Endometrial microvascular endothelial cells (primary cell): ENCODE results near the gene CD70. TPM values are rescaled to one million over a fixed set of nuclear protein-coding genes. Genes with fewer than 3 reads are reported as not detected.
"Not testable (repeated sequence)": the region's sequence is repeated elsewhere in the genome, so short reads cannot be mapped to it uniquely, and the experiment has no call there.

Experiments used
- in situ Hi-C: cut with HindIII; loops from 2 replicates; pipeline ENCODE4 v1.10.0; 2017; ENCODE audit warnings: low sequenced_read_pairs, low pct_unique_long_range_greater_than_20kb; ENCODE audit errors: inconsistent ontology term
- total RNA-seq: library from RNA; depleted of rRNA; stranded (reverse); fragments of >200 nt; gene quantifications from one replicate; pipeline ENCODE4 v1.2.3, GENCODE V29; 2015; ENCODE audit errors: inconsistent ontology term

CD70 gene
- total RNA-seq, 1 donor from 2014 or later, result 12.3 TPM

DNA sequence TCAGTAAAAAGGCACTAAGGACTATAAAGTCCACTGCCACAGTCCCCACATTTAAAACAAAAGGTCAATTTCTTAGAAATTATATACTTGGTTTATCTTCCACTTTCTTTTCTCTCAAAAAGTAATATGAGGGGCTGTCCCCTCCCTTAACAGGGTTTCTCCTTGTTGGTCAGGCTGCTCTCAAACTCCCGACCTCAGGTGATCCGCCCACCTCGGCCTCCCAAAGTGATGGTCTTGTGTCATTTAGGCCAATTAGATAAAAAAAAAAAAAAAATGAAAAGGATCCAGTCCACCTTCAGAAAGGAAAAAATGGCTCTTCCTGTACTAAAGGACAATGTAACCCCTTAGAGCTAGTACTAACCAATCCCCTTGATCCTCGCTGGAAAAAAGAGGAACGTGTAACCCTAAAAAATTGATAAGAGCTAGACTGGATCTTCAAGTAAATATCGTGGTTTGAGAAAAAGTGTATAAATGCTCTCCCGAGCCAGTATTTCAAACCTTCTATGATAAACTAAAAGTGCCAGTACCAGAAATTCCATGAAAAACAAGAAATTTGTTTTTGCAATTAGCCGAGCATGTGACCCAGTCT is 9.0 kb upstream of the CD70 start:
- in situ Hi-C loops, result no loop called here

DNA sequence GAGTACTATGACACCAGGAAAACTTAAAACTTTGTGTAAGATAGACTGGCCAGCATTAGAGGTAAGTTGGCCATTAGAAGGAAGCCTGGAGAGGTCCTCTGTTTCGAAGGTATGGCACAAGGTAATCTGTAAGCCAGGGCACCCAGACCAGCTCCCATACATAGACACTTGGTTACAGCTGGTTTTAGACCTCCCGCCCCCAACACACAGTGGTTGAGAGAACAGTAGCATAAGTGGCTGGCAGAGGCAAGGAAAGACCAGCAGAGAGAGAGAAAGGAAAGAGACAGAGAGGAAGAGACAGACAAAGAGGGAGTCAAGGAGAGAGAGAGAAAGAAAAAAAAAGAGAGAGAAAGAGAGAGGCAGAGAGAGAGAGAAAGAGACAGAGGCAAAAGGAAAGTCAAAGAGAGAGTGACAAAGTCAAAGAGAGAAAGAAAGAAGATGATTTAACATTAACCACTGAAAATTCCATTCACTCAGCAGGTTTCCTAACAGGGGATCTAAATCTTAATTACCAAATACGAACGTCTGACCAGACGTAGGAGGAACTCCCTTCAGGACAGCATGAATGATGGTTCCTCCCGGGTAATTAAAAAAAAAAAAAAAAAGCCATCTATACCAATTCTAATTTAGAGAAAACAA is 7.4 kb upstream of the CD70 start:
- in situ Hi-C loops, result not testable (repeated sequence)

DNA sequence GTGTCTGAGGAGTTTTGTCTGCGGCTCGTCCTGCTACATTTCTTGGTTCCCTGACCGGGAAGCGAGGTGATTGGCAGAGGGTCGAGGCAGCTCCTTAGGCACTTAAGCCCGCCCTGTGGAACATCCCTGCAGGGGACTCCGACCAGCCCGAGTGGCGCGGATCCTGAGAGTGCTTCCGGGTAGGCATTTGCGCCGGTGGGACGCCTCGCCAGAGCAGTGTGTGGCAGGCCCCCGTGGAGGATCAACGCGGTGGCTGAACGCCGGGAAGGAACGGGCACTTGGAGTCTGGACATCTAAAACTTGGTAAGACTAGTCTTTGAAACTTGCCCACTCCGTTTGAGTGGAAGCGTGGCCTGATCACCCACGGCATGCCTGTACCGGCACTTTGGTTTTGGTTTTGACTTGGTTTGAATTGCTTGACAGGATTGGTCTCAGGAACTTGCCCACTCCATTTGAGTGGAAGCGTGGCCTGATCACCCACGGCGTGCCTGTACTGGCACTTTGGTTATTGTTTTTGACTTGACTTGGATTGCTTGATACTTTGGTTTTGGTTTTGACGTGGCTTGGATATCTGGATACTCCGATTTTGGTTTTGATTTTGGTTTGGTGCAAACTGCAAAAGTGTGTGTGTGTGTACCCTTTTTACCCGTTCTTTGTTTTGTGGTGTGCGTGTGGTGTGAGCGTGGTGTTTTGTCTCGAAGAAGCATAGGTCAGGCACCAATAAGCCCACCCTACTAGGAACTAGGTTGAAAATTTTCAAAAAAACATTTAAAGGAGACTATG is 6.7 kb upstream of the CD70 start:
- in situ Hi-C loops, result not testable (repeated sequence)

DNA sequence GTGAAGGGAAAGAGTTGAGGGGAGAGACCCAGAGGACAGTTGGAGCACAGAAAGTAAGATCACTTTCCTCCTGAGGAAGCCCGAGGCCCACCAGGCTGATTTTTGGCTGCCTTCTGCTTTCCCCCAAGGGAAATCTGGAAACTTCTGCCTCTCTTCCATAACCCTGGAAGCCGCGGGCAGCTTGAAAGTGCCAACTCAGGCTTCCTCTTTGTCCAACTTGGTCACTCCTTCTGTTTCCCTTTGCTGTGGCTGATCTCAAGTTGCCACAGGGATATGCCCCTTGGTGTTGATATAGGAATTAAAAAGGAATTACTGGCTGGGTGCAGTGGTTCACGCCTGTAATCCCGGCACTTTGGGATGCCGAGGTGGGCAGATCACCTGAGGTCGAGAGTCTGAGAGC is 5.7 kb upstream of the CD70 start:
- in situ Hi-C loops, result no loop called here

DNA sequence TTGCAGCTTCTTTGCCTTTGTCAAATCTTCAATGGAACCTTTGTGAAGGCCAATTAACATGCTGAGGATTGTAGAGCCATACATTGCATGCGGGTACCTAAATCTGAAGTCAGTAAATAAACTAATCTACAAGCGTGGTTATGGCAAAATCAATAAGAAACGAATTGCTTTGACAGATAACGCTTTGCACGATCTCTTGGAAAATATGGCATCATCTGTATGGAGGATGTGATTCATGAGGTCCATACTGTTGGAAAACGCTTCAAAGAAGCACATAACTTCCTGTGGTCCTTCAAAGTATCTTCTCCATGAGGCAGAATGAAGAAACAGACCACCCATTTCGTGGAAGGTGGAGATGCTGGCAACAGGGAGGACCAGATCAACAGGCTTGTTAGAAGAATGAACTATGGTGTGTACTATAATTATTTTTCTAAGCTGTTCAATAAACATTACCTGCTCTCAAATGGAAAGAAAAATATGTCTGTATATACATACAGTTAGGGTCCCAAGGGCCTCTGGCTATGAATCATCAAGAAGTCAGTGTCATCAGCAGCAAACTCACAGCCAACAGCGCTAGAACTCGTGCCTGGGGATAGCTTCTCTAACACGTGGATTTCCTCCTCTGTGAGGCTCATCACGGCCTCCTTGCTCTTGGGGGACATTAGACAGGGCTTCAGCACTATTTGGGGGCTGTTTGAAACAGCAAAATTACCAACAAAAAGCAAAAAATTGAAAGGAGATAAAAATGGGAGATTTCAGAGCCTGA is 2.9 kb upstream of the CD70 start:
- in situ Hi-C loops, result no loop called here

DNA sequence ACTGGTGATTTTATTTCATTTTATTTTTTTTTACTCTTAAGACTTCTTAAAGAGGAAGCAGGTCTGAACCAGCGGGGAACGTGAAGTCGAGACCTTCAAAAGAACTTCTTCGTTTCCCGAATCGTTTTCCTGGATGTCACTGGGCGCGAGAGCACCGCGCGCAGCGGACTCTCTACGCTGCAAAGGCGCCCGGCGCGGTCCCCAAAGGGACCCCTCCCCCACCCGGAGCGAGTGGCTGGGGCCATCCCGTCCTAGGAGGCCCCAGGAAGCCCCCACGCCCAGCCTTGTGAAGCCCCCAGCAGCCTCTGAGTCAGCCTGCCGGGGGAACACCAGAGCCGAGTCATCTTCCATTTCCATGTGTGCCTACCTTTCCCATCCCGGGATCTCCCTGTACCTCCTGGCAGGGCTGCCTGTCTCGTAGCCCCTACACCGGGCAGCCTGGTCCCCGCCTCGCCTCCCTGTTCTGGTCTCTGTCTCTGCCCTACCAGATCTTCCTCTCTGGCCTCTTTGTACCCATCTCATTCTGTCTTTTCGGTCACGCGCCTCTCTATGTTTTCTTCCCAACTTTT is 608 bp downstream of the CD70 start:
- in situ Hi-C loops, result no loop called here

DNA sequence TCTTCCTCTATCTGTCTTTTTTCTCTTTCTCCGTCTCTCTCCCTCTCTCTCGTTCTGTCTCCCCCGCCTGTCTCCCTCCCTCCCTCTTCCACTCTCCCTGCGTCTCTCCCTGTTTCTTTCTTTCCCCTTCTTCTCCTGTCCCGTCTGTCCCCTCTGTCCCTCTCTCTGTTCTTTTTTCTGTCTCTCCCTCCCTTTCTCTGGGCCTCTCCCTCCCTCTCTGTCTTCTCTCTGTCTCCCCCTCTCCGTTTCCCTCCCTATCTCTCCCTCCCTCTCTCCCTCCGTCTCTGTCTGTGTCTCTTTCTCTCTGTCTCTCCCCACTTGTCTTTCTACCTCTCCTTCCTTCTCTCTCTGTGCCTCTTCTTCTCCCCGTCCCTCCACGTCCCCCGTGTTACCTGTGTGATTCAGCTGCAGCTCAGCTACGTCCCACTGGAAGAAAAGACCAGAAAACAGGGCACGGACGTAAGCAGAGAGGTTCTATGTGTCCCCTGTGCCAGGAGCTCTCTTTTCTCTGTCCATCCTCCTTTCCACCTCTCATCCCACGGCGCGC is 1.2 kb downstream of the CD70 start:
- in situ Hi-C loops, result no loop called here

DNA sequence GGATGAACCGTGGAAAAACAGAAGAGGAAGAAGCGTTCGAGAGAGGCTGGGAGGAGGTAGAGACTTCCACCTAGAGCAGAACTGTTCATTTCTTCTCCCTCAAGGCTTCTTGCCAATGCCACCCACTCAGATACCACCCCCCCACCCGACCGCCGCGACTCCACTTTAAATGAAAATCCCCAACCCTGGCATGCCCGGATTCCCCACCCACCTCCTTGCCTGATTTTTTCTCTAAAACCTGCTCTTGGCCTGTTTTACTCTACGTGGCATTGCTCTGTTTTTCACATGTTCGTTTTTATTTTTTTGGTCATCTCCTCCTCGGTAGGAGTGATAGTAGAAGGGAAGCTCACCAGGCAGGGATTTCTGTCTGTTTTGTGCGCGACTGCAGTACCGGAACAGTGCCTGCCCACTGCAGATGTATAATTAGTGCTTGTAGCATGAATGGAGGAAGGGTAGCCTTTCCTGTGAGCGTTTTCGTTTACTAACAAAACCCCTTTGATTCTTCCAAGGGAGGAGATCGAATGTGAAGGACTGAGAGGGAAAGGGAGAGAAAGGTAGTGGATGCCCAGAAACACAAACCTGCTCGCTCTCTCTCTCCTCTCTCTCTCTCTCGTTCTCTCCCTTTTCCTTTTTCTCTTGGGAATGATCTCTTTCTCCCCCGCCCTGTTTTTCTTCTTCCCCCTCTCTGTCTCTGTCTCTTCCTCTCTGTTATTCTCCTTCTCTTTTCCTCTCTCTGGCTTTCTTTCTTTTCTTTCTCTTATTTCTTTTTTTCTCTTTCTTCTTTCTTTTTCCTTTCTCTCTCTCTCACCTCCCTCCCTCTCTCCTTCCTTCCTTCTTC is 2.2 kb downstream of the CD70 start:
- in situ Hi-C loops, result no loop called here

DNA sequence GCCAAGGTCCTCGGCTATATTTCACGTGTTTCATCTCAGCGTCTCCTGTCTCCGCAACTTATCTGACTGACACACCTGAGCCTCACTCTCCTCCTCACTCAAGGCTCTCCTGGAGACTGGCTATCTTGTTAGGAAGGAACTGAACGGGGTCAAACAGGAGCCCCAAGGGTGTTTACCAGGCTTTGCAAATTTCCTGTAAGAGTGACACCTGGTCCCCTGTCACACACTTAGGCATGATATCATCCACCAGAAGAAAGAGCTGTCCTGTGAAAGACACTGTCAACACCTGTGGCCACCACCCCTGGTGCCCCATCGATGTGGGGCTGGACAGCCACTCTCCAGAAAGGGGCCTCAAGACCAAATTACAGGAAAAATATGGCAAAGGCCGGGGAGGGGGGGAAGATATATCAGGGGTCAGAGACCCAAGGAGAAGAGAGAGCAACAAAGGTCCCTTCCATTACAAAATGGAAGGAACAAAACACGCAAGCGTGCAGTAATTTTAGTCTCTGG is 2.9 kb downstream of the CD70 start:
- in situ Hi-C loops, result no loop called here

DNA sequence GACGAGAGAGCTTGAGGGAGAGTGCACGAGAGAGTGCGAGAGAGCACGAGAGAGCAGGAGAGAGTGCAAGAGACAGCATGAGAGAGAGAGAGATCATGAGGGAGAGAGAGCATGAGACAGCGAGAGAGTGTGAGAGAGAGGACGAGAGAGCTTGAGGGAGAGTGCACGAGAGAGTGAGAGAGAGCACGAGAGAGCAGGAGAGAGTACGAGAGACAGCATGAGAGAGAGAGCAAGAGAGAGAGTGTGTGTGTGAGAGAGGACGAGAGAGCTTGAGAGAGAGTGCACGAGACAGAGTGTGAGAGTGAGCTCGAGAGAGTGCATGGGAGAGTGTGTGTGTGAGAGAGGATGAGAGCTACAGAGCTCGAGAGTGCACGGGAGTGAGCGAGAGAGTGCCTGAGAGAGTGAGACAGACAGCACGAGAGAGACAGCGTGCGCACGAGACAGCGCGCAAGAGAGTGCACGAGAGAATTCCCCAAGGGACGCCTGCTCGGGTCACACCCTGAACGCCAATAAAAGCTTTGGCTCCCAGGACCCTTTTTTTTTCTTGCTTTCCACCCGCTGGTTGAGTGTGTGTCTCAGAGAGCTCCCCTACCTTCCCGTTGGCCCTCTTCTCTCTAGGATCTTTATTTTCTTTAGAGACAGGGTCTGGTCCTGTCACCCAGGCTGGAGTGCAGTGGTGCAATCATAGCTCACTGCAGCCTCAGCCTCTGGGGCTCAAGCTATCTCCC is 3.7 kb downstream of the CD70 start:
- in situ Hi-C loops, result no loop called here

DNA sequence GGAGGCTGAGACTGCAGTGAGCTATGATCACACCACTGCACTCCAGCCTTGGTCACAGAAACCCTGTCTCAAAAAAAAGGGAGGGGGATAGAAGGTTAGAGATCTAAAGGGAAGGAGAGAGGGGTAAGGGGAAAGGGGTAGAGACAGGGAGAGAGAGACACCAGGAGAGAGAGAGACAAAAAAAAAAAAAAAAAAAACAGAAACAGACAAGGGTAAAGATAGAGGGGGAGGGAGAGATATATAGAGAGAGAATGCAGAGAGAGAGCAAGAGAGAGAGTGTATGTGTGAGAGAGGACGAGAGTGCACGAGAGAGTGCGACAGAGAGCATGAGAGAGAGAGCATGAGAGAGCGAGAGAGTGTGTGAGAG is 4.2 kb downstream of the CD70 start:
- in situ Hi-C loops, result no loop called here

DNA sequence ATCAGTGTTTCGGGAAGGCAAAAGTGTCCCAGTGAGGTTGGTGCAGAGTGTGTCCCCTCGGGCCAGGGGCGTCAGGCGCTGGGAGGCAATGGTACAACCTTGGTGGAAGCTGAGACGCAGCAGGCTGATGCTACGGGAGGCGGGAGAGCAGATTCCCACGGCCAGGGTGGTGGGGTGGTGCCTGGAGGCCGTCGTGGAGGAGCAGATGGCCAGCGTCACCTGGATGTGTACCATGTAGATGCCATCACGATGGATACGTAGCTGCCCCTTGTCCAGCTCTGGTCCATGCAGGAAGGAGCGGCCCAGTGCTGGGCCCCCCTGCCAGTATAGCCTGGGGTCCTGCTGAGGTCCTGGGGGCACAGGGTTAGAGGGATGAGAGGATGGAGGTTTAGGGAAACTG is 4.9 kb downstream of the CD70 start:
- in situ Hi-C loops, result no loop called here

DNA sequence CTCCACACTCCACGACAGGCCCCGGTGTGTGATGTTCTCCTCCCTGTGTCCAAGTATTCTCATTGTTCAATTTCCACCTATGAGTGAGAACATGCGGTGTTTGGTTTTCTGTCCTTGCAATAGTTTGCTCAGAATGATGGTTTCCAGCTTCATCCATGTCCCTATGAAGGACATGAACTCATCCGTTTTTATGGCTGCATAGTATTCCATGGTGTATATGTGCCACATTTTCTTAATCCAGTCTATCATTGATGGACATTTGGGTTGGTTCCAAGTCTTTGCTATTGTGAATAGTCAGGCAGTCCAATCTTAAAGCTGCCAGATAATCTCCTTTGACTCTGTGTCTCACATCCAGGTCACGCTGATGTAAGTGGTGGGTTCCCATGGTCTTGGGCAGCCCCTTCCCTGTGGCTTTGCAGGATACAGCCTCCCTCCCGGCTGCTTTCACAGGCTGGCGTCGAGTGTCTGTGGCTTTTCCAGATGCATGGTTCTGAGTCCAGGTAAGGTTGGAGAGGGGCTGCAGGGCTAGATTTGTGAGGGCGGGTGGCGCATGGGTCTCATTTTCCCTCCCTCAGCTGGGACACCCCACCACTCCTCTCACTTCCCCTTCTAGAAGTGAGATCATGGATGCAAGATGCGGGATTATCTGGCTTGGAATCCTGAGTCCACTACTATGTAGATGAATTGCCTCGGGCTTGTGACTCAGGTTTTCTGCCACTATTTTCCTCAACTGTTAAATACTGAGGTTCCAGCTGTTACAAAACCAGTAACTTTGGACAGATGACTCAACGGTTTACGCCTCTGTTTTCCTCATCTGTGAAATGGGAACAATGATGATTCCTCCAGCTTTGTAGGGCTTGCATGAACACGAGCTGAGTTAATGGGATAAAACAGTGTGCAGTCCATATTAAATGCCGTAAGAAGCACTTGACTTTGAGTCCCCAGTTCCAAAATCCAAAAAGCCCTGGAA is 8.2 kb downstream of the CD70 start:
- in situ Hi-C loops, result not testable (repeated sequence)

DNA sequence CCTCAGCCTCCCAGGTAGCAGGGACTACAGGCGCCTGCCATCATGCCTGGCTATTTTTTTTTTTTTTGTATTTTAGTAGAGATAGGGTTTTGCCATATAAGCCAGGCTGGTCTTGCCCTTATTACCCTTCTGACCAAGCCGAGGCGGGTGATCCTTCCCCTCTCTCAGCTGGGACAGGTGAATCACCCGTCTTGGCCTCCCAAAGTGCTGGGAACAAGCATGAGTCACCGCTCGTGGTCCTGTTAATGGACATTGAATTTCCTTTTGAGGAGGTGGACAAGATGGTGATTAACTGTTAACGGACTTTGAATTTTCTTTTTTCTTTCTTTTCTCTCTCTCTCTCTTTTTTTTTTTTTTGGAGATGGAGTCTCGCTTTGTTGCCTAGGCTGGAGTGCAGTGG is 10.6 kb downstream of the CD70 start:
- in situ Hi-C loops, result no loop called here

DNA sequence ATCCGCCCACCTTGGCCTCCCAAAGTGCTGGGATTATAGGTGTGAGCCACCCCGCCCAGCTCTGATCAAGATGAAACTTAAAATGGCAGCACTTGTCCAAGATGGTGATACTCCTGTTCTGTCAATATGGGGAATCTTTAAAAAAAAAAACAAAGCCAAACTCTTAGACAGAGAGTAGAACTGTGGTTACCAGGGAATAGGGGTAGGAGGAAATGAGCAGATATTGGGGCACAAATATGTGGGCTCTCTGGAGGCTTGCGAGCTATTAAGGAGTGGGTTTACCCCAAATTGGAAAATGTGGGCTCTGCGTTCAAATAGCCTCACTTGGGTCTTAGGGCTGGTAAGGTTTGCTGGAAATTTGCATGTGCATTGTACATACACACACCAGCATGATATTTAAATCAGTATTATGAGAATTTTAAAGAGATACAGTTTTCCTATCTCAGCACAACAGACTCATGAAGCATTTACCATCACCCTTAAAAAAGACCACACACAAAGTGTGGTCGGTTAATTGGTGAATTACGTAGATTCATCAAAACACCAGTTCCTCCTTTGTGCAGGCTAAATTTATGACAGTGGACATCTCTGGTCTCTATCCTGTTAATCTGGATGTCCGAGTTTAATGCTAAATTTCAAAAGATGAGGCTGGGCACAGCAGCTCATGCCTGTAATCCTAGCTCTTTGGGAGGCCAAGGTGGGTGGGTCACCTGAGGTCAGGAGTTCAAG is 11.3 kb downstream of the CD70 start:
- in situ Hi-C loops, result no loop called here
